NT2/D1 (cell line): Measurements from ENCODE around the gene CAMK1D.

Experiments used
- SUZ12 ChIP-seq: IDR thresholded peaks from 2 replicates; pipeline ENCODE4 v1.6.1; 2011; ENCODE audit not compliant: insufficient read length, insufficient read depth; ENCODE audit errors: extremely low read depth
- ZNF274 ChIP-seq: IDR thresholded peaks from 2 replicates; pipeline ENCODE4 v1.6.1; 2011; ENCODE audit warnings: mild to moderate bottlenecking, low read depth, low read length

GRCh38 chr10:12487366-12487765, 138.0 kb downstream of the CAMK1D start:
- no peak for TF ChIP-seq SUZ12
- TF ChIP-seq ZNF274 = no peak
